ENCODE data around the gene SCAMP5.

Gene SCAMP5

GRCh38 chr15:75069301-75069925 lies 74.0 kb downstream of the SCAMP5 start:
- DNase-seq (ENCODE audit: low read depth in 3 of 3): no peak

- DNase-seq (ENCODE audit: low read depth in 3 of 3): no peak
These were observed 75.3 kb downstream of the SCAMP5 start for GRCh38 chr15:75070674-75071073.
